Activated CD8-positive, alpha-beta T cell treated with anti-CD3 and anti-CD28 coated beads for 36 hours (primary cell): ENCODE measurements around the gene LBP. TPM values are rescaled to one million over a fixed set of nuclear protein-coding genes. Genes with fewer than 3 reads are reported as not detected.
"Not testable (repeated sequence)": the region's sequence is repeated elsewhere in the genome, so short reads cannot be mapped to it uniquely, and the experiment has no call there.

ENCODE experiments used
- ATAC-seq: fragments of 200-7000 bp; cut with Tn5 transposase; one replicate; pipeline ENCODE4 v1.10.0; 2021; ENCODE audit warnings: mild to moderate bottlenecking, moderate library complexity
- CTCF ChIA-PET: fragments of 350-600 bp; sonication (Branson Sonifier 250); formaldehyde crosslinking; loops from one replicate; lab custom pipeline; 2021; ENCODE audit warnings: antibody characterized with exemption; lab: Charles Lee
- POLR2A ChIA-PET: fragments of 350-600 bp; sonication (Branson Sonifier 250); formaldehyde crosslinking; loops from one replicate; lab custom pipeline; 2021; ENCODE audit warnings: antibody characterized with exemption; lab: Charles Lee
- DNase-seq: peaks from one replicate; pipeline ENCODE4 v3.0.0-alpha.2; 2020
- H3K27ac Mint-ChIP-seq: one replicate; pipeline ENCODE4 v1.8.0; 2021; ENCODE audit warnings: mild to moderate bottlenecking, mixed read lengths
- H3K27me3 Mint-ChIP-seq: one replicate; pipeline ENCODE4 v1.8.0; 2021; ENCODE audit warnings: mixed read lengths
- H3K36me3 Mint-ChIP-seq: one replicate; pipeline ENCODE4 v1.8.0; 2021; ENCODE audit warnings: low read depth, mixed read lengths
- H3K4me1 Mint-ChIP-seq: one replicate; pipeline ENCODE4 v1.8.0; 2021; ENCODE audit warnings: low read depth, mixed read lengths
- H3K4me3 Mint-ChIP-seq: one replicate; pipeline ENCODE4 v1.8.0; 2021; ENCODE audit warnings: mild to moderate bottlenecking, moderate library complexity, mixed read lengths
- H3K9me3 Mint-ChIP-seq: one replicate; pipeline ENCODE4 v1.8.0; 2021; ENCODE audit warnings: mixed read lengths
- CTCF ChIP-seq: fragments of 200-600 bp; IDR thresholded peaks from one replicate; pipeline ENCODE4 v1.8.0; 2022; ENCODE audit warnings: antibody characterized with exemption, mild to moderate bottlenecking
- intact Hi-C: fragments of 100-400 bp; cut with micrococcal nuclease; formaldehyde crosslinking; loops from one replicate; pipeline ENCODE4 v1.10.0; 2022
- total RNA-seq, 2 experiments: library from RNA; stranded (reverse); gene quantifications; one replicate each; pipeline ENCODE4 v1.2.3, GENCODE V29; 2021

The LBP gene
- total RNA-seq, 2 experiments from 2014 or later, result not detected

DNA sequence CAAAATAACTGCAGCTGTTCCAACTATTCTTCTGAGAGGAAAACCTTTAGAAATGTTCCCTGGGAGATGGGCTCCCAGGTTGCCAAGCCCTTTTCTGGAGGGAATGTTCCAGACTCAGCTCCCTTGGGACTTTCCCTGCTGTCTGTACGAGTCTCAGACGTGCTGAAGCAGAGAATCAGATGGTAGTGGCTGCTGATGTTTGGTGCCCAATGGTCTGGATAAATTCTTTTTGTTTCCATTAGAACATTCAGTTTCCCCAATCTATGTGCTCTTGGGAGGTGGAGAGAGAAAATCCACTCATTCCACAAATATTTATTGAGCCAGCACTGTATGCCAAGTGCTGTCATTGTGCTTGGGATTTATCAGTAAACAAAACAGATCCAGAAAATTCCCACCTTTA is 48.9 kb downstream of the LBP start:
- Mint-ChIP-seq H3K27ac (no peak overlapping the region), H3K4me1 (no peaks in the 10 kb centered on the region), H3K9me3 (no peaks in the 10 kb centered on the region), H3K36me3 (no peaks in the 10 kb centered on the region), H3K4me3 (no peak overlapping the region), H3K27me3 (no peaks in the 10 kb centered on the region)
- DNase-seq (no peak), ATAC-seq (no peak)
- POLR2A ChIA-PET, result interaction anchor here (0.6 to 1.4 kb wide), 2 partner anchors 10 to 15 kb away, joined by 3 to 4 read pairs; no protein-coding TSS in a partner anchor
- no peak for TF ChIP-seq CTCF
- CTCF ChIA-PET, result interaction anchor here (1.1 kb wide), 1 partner anchor 14 kb away, joined by 5 read pairs; no protein-coding TSS in a partner anchor
- intact Hi-C loops, result no loop called here

DNA sequence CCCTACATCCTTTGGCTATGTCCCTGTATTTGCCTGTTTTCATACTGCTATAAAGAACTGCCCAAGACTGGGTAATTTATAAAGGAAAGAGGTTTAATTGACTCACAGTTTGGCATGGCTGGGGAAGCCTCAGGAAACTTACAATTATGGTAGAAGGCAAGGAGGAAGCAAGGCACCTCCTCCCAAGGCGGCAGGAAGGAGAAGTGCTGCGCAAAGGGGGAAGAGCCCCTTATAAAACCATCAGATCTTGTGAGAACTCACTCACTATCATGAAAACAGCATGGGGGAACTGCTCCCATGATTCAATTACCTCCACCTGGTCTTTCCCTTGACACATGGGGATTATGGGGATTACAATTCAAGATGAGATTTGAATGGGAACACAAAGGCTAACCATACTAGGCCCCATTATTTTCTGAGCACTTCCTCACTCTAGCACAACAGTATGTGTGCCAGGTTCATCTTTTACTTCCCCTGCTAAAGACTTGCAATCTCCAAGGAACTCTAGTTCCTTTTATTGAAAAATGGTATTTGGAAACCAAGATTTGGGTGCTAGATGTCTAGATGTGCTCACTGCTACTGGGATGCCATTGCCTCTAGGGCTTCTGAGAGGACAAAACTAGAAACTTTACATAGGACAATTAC is 49.6 kb downstream of the LBP start:
- CTCF ChIA-PET, H3K9me3 Mint-ChIP-seq, intact Hi-C loops, H3K27me3 Mint-ChIP-seq, H3K4me1 Mint-ChIP-seq, H3K27ac Mint-ChIP-seq, H3K36me3 Mint-ChIP-seq, ATAC-seq, H3K4me3 Mint-ChIP-seq, DNase-seq: not testable (repeated sequence)
- POLR2A ChIA-PET, result interaction anchor here (0.6 kb wide), 1 partner anchor 14 kb away, joined by 3 read pairs; no protein-coding TSS in a partner anchor

- DNase-seq (no peak), ATAC-seq (no peak)
- Mint-ChIP-seq H3K9me3 (no peaks in the 10 kb centered on the region), H3K4me1 (no peaks in the 10 kb centered on the region), H3K36me3 (peaks cover 20% of the 10 kb centered on the region), H3K27me3 (no peaks in the 10 kb centered on the region), H3K4me3 (no peak overlapping the region), H3K27ac (no peak overlapping the region)
- ChIA-PET CTCF (no interaction called here), POLR2A (no interaction called here)
- TF ChIP-seq CTCF, result no peak
- intact Hi-C loops, result no loop called here
Measured at GRCh38 chr20:38402089-38402488, 55.8 kb downstream of the LBP start.

GRCh38 chr20:38402816-38403215 is 56.5 kb downstream of the LBP start:
- Mint-ChIP-seq H3K27ac (no peak overlapping the region), H3K9me3 (no peaks in the 10 kb centered on the region), H3K4me3 (no peak overlapping the region), H3K27me3 (no peaks in the 10 kb centered on the region), H3K4me1 (no peaks in the 10 kb centered on the region), H3K36me3 (peaks cover 24% of the 10 kb centered on the region)
- POLR2A ChIA-PET, result no interaction called here
- no peak for TF ChIP-seq CTCF
- no peak for DNase-seq
- intact Hi-C loops, result no loop called here
- no peak for ATAC-seq
- CTCF ChIA-PET, result no interaction called here

GRCh38 chr20:38404016-38404415 is 57.7 kb downstream of the LBP start:
- POLR2A ChIA-PET, result no interaction called here
- no peaks in the 10 kb centered on the region for H3K9me3 Mint-ChIP-seq

More at GRCh38 chr20:38404016-38404415, 57.7 kb downstream of the LBP start:
- ATAC-seq (no peak), DNase-seq (no peak)
- peaks cover 35% of the 10 kb centered on the region for H3K36me3 Mint-ChIP-seq
- intact Hi-C loops, result no loop called here
- H3K27me3 Mint-ChIP-seq, result no peaks in the 10 kb centered on the region
- no peaks in the 10 kb centered on the region for H3K4me1 Mint-ChIP-seq
- no peak overlapping the region for H3K27ac Mint-ChIP-seq
- CTCF ChIA-PET, result no interaction called here
- TF ChIP-seq CTCF, result no peak
- no peak overlapping the region for H3K4me3 Mint-ChIP-seq
